Neural cell (in vitro differentiated cells): Measurements from ENCODE around the gene RCL1.

Source experiments
- EZH2 ChIP-seq: fragments of 200-600, 300-800 bp; shearing (Covaris generic), sonication (generic); IDR thresholded peaks from 2 replicates; pipeline ENCODE4 v1.6.1; 2014; ENCODE audit warnings: antibody characterized with exemption, low read length, borderline replicate concordance, mild to moderate bottlenecking; ENCODE audit not compliant: insufficient read depth, poor library complexity, severe bottlenecking
- SMC3 ChIP-seq: fragments of 450-650 bp; conservative IDR thresholded peaks from 2 replicates; pipeline ENCODE4 v1.6.1; 2014; ENCODE audit warnings: antibody characterized with exemption, mild to moderate bottlenecking, moderate library complexity; ENCODE audit not compliant: poor library complexity
- TF ChIP-seq, protein P1 (sequence below): fragments of 450-650 bp; IDR thresholded peaks from 2 replicates; pipeline ENCODE4 v1.5.1; 2014; ENCODE audit warnings: antibody characterized with exemption, mild to moderate bottlenecking, moderate library complexity; ENCODE audit not compliant: poor library complexity, severe bottlenecking

DNA sequence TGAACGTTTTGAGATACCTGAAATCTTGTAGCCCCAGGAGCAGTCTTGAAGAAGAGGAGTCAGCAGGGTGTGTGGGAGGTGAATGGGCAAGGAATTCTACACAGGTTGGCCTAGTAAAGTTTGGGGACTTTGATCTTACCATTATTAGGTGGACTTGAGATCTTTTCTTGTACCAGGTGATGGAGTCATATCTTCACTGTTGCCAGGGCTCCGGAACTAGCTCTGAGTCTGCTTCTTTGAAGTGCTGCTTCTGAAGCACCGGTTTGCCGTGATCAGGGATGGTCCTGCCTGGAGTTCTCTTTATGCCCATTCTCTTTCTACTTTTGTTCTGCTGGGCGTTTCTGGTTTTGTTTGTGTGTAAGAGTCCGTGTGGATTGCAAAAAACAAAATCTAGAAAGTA lies 27.4 kb downstream of the RCL1 start:
- TF ChIP-seq, protein P1, sequence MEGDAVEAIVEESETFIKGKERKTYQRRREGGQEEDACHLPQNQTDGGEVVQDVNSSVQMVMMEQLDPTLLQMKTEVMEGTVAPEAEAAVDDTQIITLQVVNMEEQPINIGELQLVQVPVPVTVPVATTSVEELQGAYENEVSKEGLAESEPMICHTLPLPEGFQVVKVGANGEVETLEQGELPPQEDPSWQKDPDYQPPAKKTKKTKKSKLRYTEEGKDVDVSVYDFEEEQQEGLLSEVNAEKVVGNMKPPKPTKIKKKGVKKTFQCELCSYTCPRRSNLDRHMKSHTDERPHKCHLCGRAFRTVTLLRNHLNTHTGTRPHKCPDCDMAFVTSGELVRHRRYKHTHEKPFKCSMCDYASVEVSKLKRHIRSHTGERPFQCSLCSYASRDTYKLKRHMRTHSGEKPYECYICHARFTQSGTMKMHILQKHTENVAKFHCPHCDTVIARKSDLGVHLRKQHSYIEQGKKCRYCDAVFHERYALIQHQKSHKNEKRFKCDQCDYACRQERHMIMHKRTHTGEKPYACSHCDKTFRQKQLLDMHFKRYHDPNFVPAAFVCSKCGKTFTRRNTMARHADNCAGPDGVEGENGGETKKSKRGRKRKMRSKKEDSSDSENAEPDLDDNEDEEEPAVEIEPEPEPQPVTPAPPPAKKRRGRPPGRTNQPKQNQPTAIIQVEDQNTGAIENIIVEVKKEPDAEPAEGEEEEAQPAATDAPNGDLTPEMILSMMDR, result no peak
- TF ChIP-seq EZH2, result no peak
- TF ChIP-seq SMC3, result no peak
